K562 (cell line): ENCODE data around the gene CHMP2A.
"Not testable (repeated sequence)": the region's sequence is repeated elsewhere in the genome, so short reads cannot be mapped to it uniquely, and the experiment has no call there.

Experiments
- ATF3 ChIP-seq, 2 experiments: fragments of 450-650 bp in 1 of 2; sonication (generic) in 1 of 2; formaldehyde crosslinking in 1 of 2; IDR thresholded peaks in 1 of 2; conservative IDR thresholded peaks in 1 of 2; 2 replicates each; pipeline versions ENCODE4 v1.6.1 to v1.8.1; 2016 to 2023; ENCODE audit warnings: mild to moderate bottlenecking in 2 of 2, moderate library complexity in 2 of 2, inconsistent platforms in 1 of 2, missing genetic modification reagents in 1 of 2
- CHD4 ChIP-seq: fragments of 200-600 bp; sonication (generic); IDR thresholded peaks from 3 replicates; pipeline ENCODE4 v1.6.1; 2012; ENCODE audit warnings: low read depth, mild to moderate bottlenecking, mixed read lengths, low read length, inconsistent platforms; ENCODE audit not compliant: insufficient read depth, insufficient replicate concordance, poor library complexity, severe bottlenecking
- CTCF ChIP-seq, 3 experiments: IDR thresholded peaks in 2 of 3; conservative IDR thresholded peaks in 1 of 3; 2 replicates each; pipeline ENCODE4 v1.5.1; 2011 to 2012; ENCODE audit warnings: low read length in 3 of 3, mild to moderate bottlenecking in 3 of 3, control low read depth in 2 of 3, improper control_type of control experiment in 1 of 3, inconsistent platforms in 1 of 3, low read depth in 1 of 3, mixed read lengths in 1 of 3, moderate library complexity in 1 of 3; ENCODE audit not compliant: insufficient read depth in 2 of 3
- ELF1 ChIP-seq: fragments of 200-800 bp; sonication (Bioruptor generic); IDR thresholded peaks from 2 replicates; pipeline ENCODE4 v1.6.1; 2016; ENCODE audit warnings: missing genetic modification characterization, missing compliant biosample characterization
- KLF1 ChIP-seq: fragments of 450-650 bp; IDR thresholded peaks from 2 replicates; pipeline ENCODE4 v1.6.1; 2016; ENCODE audit warnings: missing genetic modification characterization, missing compliant biosample characterization
- NCOR1 ChIP-seq: fragments of 450-650 bp; IDR thresholded peaks from 2 replicates; pipeline ENCODE4 v1.6.1; 2016; ENCODE audit warnings: mild to moderate bottlenecking, moderate library complexity
- NFIX ChIP-seq: fragments of 250-450 bp; sonication (Bioruptor Pico); IDR thresholded peaks from 2 replicates; pipeline ENCODE4 v1.4.0; 2020; ENCODE audit warnings: low read depth, mild to moderate bottlenecking, moderate library complexity
- PHF8 ChIP-seq: fragments of 200-600 bp; sonication (generic); IDR thresholded peaks from 2 replicates; pipeline ENCODE4 v1.6.1; 2012; ENCODE audit warnings: mixed run types, mild to moderate bottlenecking, inconsistent platforms, low read length, moderate library complexity, borderline replicate concordance

GRCh38 chr19:58542641-58543372 lies 12.1 kb downstream of the CHMP2A start:
- TF ChIP-seq KLF1 (tag); ELF1 (tag); CTCF (IDR thresholded peaks at IDR 0.05 in 2 of 3, conservative IDR thresholded peaks at IDR 0.05 in 1 of 3; ENCODE audit: insufficient read depth in 2 of 3, low read depth in 1 of 3, low read length in 3 of 3); ATF3 (IDR thresholded peaks at IDR 0.05); ATF3 (CRISPR knock-in tag; conservative IDR thresholded peaks at IDR 0.05); NCOR1; CHD4; PHF8; NFIX: not testable (repeated sequence)
